H9 (cell line): Measurements from ENCODE around the gene ATP1A2. TPM values are rescaled to one million over a fixed set of nuclear protein-coding genes. Genes with fewer than 3 reads are reported as not detected.

Source experiments
- DNase-seq: peaks from one replicate; pipeline ENCODE4 v3.0.0-alpha.2; 2017
- H2AFZ ChIP-seq: one replicate; pipeline ENCODE4 v1.6.1; 2013; ENCODE audit warnings: mild to moderate bottlenecking, low read length, control low read depth, moderate library complexity
- H2AK5ac ChIP-seq: 2 replicates; pipeline ENCODE4 v1.6.1; 2013; ENCODE audit warnings: low read length, control low read depth, mixed read lengths; ENCODE audit not compliant: insufficient read length
- H2BK120ac ChIP-seq: one replicate; pipeline ENCODE4 v1.6.1; 2013; ENCODE audit warnings: low read depth, mild to moderate bottlenecking, low read length, control low read depth, inconsistent platforms; ENCODE audit not compliant: poor library complexity, severe bottlenecking
- H2BK12ac ChIP-seq: 2 replicates; pipeline ENCODE4 v1.6.1; 2013; ENCODE audit warnings: low read length, control low read depth, mixed read lengths, low read depth; ENCODE audit not compliant: insufficient read length
- H2BK15ac ChIP-seq: 2 replicates; pipeline ENCODE4 v1.6.1; 2013; ENCODE audit warnings: low read depth, low read length, control low read depth
- H2BK20ac ChIP-seq: one replicate; pipeline ENCODE4 v1.6.1; 2013; ENCODE audit warnings: low read depth, mild to moderate bottlenecking, low read length, control low read depth, inconsistent platforms; ENCODE audit not compliant: poor library complexity, severe bottlenecking
- H2BK5ac ChIP-seq: 2 replicates; pipeline ENCODE4 v1.6.1; 2013; ENCODE audit warnings: low read length, control low read depth, mixed read lengths; ENCODE audit not compliant: insufficient read length
- H3K14ac ChIP-seq: 2 replicates; pipeline ENCODE4 v1.6.1; 2013; ENCODE audit warnings: low read length, control low read depth; ENCODE audit not compliant: insufficient read depth
- H3K18ac ChIP-seq: 2 replicates; pipeline ENCODE4 v1.6.1; 2013; ENCODE audit warnings: low read depth, mild to moderate bottlenecking, mixed read lengths, low read length, control low read depth; ENCODE audit not compliant: insufficient read length
- H3K23ac ChIP-seq: 2 replicates; pipeline ENCODE4 v1.6.1; 2013; ENCODE audit warnings: low read length, control low read depth, mixed read lengths, low read depth; ENCODE audit not compliant: insufficient read length
- H3K23me2 ChIP-seq: 2 replicates; pipeline ENCODE4 v1.6.1; 2013; ENCODE audit warnings: low read depth, mild to moderate bottlenecking, mixed read lengths, low read length, control low read depth; ENCODE audit not compliant: insufficient read length, poor library complexity, severe bottlenecking
- H3K27ac ChIP-seq: 2 replicates; pipeline ENCODE4 v1.5.1; 2013; ENCODE audit warnings: low read length, control low read depth, mixed read lengths, low read depth; ENCODE audit not compliant: insufficient read length
- H3K27me3 ChIP-seq: 2 replicates; pipeline ENCODE4 v1.6.1; 2013; ENCODE audit warnings: low read length, control low read depth, inconsistent platforms; ENCODE audit not compliant: insufficient read depth
- H3K4ac ChIP-seq: 2 replicates; pipeline ENCODE4 v1.6.1; 2013; ENCODE audit warnings: low read depth, mild to moderate bottlenecking, control low read depth, inconsistent platforms, low read length, moderate library complexity
- H3K4me1 ChIP-seq: 2 replicates; pipeline ENCODE4 v1.6.1; 2013; ENCODE audit warnings: low read length, control low read depth, inconsistent platforms; ENCODE audit not compliant: insufficient read depth
- H3K4me2 ChIP-seq: 2 replicates; pipeline ENCODE4 v1.6.1; 2013; ENCODE audit warnings: low read length, control low read depth, mixed read lengths; ENCODE audit not compliant: insufficient read length, insufficient read depth
- H3K56ac ChIP-seq: 2 replicates; pipeline ENCODE4 v1.6.1; 2013; ENCODE audit warnings: low read depth, mild to moderate bottlenecking, mixed read lengths, low read length, control low read depth; ENCODE audit not compliant: insufficient read length
- H3K79me1 ChIP-seq: 2 replicates; pipeline ENCODE4 v1.6.1; 2013; ENCODE audit warnings: low read depth, mild to moderate bottlenecking, moderate library complexity, low read length, control low read depth, inconsistent platforms; ENCODE audit not compliant: insufficient read depth, poor library complexity, severe bottlenecking
- H3K79me2 ChIP-seq: 2 replicates; pipeline ENCODE4 v1.6.1; 2013; ENCODE audit warnings: low read length, control low read depth, inconsistent platforms; ENCODE audit not compliant: insufficient read depth
- H3K9ac ChIP-seq: 2 replicates; pipeline ENCODE4 v1.6.1; 2013; ENCODE audit warnings: low read length, control low read depth, mixed read lengths; ENCODE audit not compliant: insufficient read length; ENCODE audit errors: extremely low read depth
- H3K9me3 ChIP-seq: one replicate; pipeline ENCODE4 v1.6.1; 2013; ENCODE audit warnings: low read depth, low read length, inconsistent platforms; ENCODE audit not compliant: control insufficient read depth
- H3T11ph ChIP-seq: one replicate; pipeline ENCODE4 v1.6.1; 2013; ENCODE audit warnings: mild to moderate bottlenecking, low read length, control low read depth, inconsistent platforms
- H4K20me1 ChIP-seq: one replicate; pipeline ENCODE4 v1.6.1; 2013; ENCODE audit not compliant: control insufficient read depth, insufficient read length, insufficient read depth
- H4K5ac ChIP-seq: 2 replicates; pipeline ENCODE4 v1.6.1; 2013; ENCODE audit warnings: low read depth, mild to moderate bottlenecking, mixed read lengths, low read length, control low read depth; ENCODE audit not compliant: insufficient read length
- H4K8ac ChIP-seq: replicated peaks from 2 replicates; pipeline ENCODE4 v1.6.1; 2013; ENCODE audit warnings: low read length, control low read depth, mixed read lengths, low read depth; ENCODE audit not compliant: insufficient read length
- H4K91ac ChIP-seq: 2 replicates; pipeline ENCODE4 v1.6.1; 2013; ENCODE audit warnings: low read depth, mild to moderate bottlenecking, moderate library complexity, mixed read lengths, low read length, control low read depth; ENCODE audit not compliant: insufficient read length
- H3K27ac Mint-ChIP-seq, 3 experiments: 2 replicates in 2 of 3; 3 replicates in 1 of 3; pipeline ENCODE4 v1.8.0; 2020 to 2021; ENCODE audit warnings: mixed read lengths in 3 of 3, mild to moderate bottlenecking in 1 of 3, moderate library complexity in 1 of 3
- H3K27me3 Mint-ChIP-seq: 2 replicates; pipeline ENCODE4 v1.8.0; 2021; ENCODE audit warnings: low read depth, mild to moderate bottlenecking, moderate library complexity, mixed read lengths
- H3K36me3 Mint-ChIP-seq, 3 experiments: 2 replicates in 2 of 3; 3 replicates in 1 of 3; pipeline ENCODE4 v1.8.0; 2020 to 2021; ENCODE audit warnings: low read depth in 3 of 3, mixed read lengths in 3 of 3; ENCODE audit not compliant: insufficient read depth in 1 of 3
- H3K4me1 Mint-ChIP-seq, 2 experiments: 2 replicates each; pipeline ENCODE4 v1.8.0; 2020; ENCODE audit warnings: mixed read lengths in 2 of 2
- H3K4me3 Mint-ChIP-seq, 2 experiments: 2 replicates in 1 of 2; 3 replicates in 1 of 2; pipeline ENCODE4 v1.8.0; 2020 to 2021; ENCODE audit warnings: mild to moderate bottlenecking in 2 of 2, mixed read lengths in 2 of 2, moderate library complexity in 1 of 2
- H3K9me3 Mint-ChIP-seq, 2 experiments: 2 replicates in 1 of 2; 3 replicates in 1 of 2; pipeline ENCODE4 v1.8.0; 2020; ENCODE audit warnings: mild to moderate bottlenecking in 2 of 2, mixed read lengths in 2 of 2, moderate library complexity in 1 of 2
- WGBS: extraction: QIAGEN DNeasy Blood & Tissue Kit; methylation state at CpG from one replicate; pipeline ENCODE4 v1.1.7; 2013; ENCODE audit warnings: missing lambda C conversion rate, low lambda C conversion rate, mixed read lengths; ENCODE audit not compliant: insufficient read length; ENCODE audit errors: extremely low coverage; 5-methylcytosine and 5-hydroxymethylcytosine counted together
- total RNA-seq: library from RNA; stranded (reverse); gene quantifications from 2 replicates; pipeline ENCODE4 v1.2.1, GENCODE V29; 2021
- TF ChIP-seq, protein P1 (sequence below): fragments of 200-600 bp; sonication (generic); conservative IDR thresholded peaks from 3 replicates; pipeline ENCODE4 v1.8.0; 2021; ENCODE audit warnings: antibody characterized with exemption, mild to moderate bottlenecking

The ATP1A2 gene
- total RNA-seq, 1 experiment from 2014 or later: 3.0 TPM

DNA sequence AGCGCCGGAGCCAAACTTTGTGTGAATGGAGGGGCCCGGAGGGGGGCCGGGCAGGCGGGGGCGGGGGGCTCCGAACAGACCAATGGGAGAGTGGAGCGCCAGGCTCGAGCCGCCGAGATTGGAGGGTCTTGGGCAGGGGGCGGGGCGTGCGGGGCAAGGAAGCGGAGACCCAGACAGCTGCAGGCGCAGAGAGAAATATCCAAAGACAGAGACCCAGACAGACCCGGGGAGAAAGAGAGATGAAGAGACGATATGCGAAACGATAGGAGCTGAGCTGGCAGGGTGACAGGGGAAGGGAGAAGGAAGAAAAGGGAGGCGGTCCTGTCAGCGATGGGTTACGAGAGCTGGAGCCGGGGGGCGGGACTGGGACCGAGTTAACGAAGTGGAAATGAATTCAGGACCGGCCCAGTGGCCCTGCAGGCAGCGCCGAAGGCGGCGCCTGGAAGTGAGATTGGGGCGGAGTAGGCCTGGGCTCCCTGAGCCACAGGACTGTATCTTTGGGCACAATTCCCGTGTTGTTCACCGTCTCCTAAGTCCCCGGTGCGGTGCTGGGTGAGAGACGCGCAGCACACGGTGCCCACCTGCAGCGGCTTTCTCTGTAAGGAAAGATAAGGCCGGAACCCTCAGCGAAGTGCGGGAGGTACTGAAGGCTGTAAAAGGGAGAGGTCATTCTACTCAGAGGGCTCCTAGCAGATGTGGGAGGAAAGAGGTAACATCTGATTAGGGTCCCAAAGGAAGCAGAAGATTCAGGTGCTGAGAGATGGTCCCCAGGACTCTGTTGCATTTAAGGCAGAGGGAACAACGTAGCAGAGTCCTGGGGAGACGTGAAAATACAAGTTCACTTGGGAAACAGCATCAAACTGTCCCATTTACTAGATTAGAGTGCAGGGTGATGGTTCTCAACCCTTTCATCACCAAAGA, 45.1 kb upstream of the ATP1A2 start:
- no CpG with 5 or more reads among the region's 46 CpGs for WGBS
- Histone ChIP-seq H3K79me2 (no peaks in the 10 kb centered on the region), H3K4me1 (peaks cover 6% of the 10 kb centered on the region; the same call in 1 of the 2 replicates), H2BK15ac (no peak overlapping the region), H2AK5ac (no peak overlapping the region), H3K27me3 (peaks cover 4% of the 10 kb centered on the region; the same call in 1 of the 2 replicates), H3K4ac (no peak overlapping the region), H3K9ac (no peak overlapping the region), H3K18ac (no peak overlapping the region), H3K27ac (no peak overlapping the region), H4K5ac (no peak overlapping the region), H3K9me3 (no peaks in the 10 kb centered on the region), H2BK120ac (no peak overlapping the region), H2BK12ac (no peak overlapping the region), H2AFZ (peak overlapping the region; percentile 9), H4K20me1 (no peaks in the 10 kb centered on the region), H3K14ac (no peak overlapping the region), H3K23ac (no peak overlapping the region), H2BK20ac (no peak overlapping the region), H4K8ac (no peak overlapping the region), H4K91ac (no peak overlapping the region), H3K56ac (no peak overlapping the region), H3K4me2 (peak overlapping the region; percentile 48), H3K79me1 (no peaks in the 10 kb centered on the region), H3K23me2 (peaks cover 5% of the 10 kb centered on the region), H2BK5ac (no peak overlapping the region), H3T11ph (no peak overlapping the region)
- Mint-ChIP-seq H3K4me1 (peaks cover 29 to 30% of the 10 kb centered on the region in 2 experiments), H3K27me3 (peaks cover 88% of the 10 kb centered on the region), H3K27ac (peak overlapping the region in 2 of 3 experiments; percentile 13 to 78; a peak in 2 of 7 replicates), H3K9me3 (no peaks in the 10 kb centered on the region), H3K4me3 (peak overlapping the region; percentile 84 to 88), H3K36me3 (no peaks in the 10 kb centered on the region)
- peak; percentile 95 for DNase-seq
- TF ChIP-seq, protein P1, sequence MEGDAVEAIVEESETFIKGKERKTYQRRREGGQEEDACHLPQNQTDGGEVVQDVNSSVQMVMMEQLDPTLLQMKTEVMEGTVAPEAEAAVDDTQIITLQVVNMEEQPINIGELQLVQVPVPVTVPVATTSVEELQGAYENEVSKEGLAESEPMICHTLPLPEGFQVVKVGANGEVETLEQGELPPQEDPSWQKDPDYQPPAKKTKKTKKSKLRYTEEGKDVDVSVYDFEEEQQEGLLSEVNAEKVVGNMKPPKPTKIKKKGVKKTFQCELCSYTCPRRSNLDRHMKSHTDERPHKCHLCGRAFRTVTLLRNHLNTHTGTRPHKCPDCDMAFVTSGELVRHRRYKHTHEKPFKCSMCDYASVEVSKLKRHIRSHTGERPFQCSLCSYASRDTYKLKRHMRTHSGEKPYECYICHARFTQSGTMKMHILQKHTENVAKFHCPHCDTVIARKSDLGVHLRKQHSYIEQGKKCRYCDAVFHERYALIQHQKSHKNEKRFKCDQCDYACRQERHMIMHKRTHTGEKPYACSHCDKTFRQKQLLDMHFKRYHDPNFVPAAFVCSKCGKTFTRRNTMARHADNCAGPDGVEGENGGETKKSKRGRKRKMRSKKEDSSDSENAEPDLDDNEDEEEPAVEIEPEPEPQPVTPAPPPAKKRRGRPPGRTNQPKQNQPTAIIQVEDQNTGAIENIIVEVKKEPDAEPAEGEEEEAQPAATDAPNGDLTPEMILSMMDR: no peak
